Mesendoderm (in vitro differentiated cells): ENCODE results near the gene MROH7.

Source experiments
- DNase-seq: peaks from one replicate; pipeline ENCODE4 v3.0.0; 2013
- H2AK5ac ChIP-seq: 2 replicates; pipeline ENCODE4 v1.6.1; 2013; ENCODE audit warnings: low read length, inconsistent platforms
- H2BK120ac ChIP-seq: 2 replicates; pipeline ENCODE4 v1.6.1; 2013; ENCODE audit warnings: low read depth, mild to moderate bottlenecking, low read length, moderate library complexity, mixed read lengths
- H2BK15ac ChIP-seq: replicated peaks from 2 replicates; pipeline ENCODE4 v1.6.1; 2013; ENCODE audit warnings: low read depth, mild to moderate bottlenecking, moderate library complexity
- H2BK5ac ChIP-seq: 2 replicates; pipeline ENCODE4 v1.6.1; 2013; ENCODE audit warnings: low read length, inconsistent platforms
- H3K18ac ChIP-seq: 2 replicates; pipeline ENCODE4 v1.6.1; 2013; ENCODE audit warnings: mild to moderate bottlenecking, low read length, mixed read lengths
- H3K23ac ChIP-seq: one replicate; pipeline ENCODE4 v1.6.1; 2013; ENCODE audit warnings: low read length
- H3K27ac ChIP-seq: 2 replicates; pipeline ENCODE4 v1.5.1; 2013; ENCODE audit warnings: low read depth, mild to moderate bottlenecking, inconsistent platforms, low read length, moderate library complexity
- H3K27me3 ChIP-seq: 2 replicates; pipeline ENCODE4 v1.6.1; 2013; ENCODE audit warnings: low read length, control low read depth, mild to moderate bottlenecking, inconsistent platforms; ENCODE audit not compliant: insufficient read depth, poor library complexity
- H3K36me3 ChIP-seq: 2 replicates; pipeline ENCODE4 v1.6.1; 2013; ENCODE audit warnings: low read length, inconsistent platforms; ENCODE audit not compliant: control insufficient read depth, insufficient read depth
- H3K4ac ChIP-seq: one replicate; pipeline ENCODE4 v1.6.1; 2013; ENCODE audit warnings: low read depth, mild to moderate bottlenecking, low read length, moderate library complexity
- H3K4me1 ChIP-seq: 2 replicates; pipeline ENCODE4 v1.6.1; 2013; ENCODE audit warnings: low read depth, low read length, inconsistent platforms; ENCODE audit not compliant: control insufficient read depth
- H3K4me2 ChIP-seq: 2 replicates; pipeline ENCODE4 v1.6.1; 2013; ENCODE audit warnings: low read length
- H3K4me3 ChIP-seq: 2 replicates; pipeline ENCODE4 v1.5.1; 2013; ENCODE audit warnings: mild to moderate bottlenecking, low read length
- H3K56ac ChIP-seq: one replicate; pipeline ENCODE4 v1.6.1; 2013; ENCODE audit warnings: low read length
- H3K79me1 ChIP-seq: 2 replicates; pipeline ENCODE4 v1.6.1; 2013; ENCODE audit warnings: low read length, inconsistent platforms
- H3K79me2 ChIP-seq: 2 replicates; pipeline ENCODE4 v1.6.1; 2013; ENCODE audit warnings: mild to moderate bottlenecking, low read length; ENCODE audit not compliant: control insufficient read depth, insufficient read depth
- H3K9ac ChIP-seq: 2 replicates; pipeline ENCODE4 v1.6.1; 2013; ENCODE audit warnings: low read length, inconsistent platforms
- H4K5ac ChIP-seq: one replicate; pipeline ENCODE4 v1.6.1; 2013; ENCODE audit warnings: low read length
- H4K8ac ChIP-seq: one replicate; pipeline ENCODE4 v1.6.1; 2013; ENCODE audit warnings: low read depth, mild to moderate bottlenecking, control low read depth, low read length, moderate library complexity
- WGBS: extraction: QIAGEN DNeasy Blood & Tissue Kit; methylation state at CpG from one replicate; pipeline ENCODE4 v1.1.7; 2013; ENCODE audit warnings: low lambda C conversion rate, missing lambda C conversion rate; ENCODE audit not compliant: insufficient coverage; ENCODE audit errors: extremely low coverage; 5-methylcytosine and 5-hydroxymethylcytosine counted together

MROH7 gene

GRCh38 chr1:54607821-54608565 lies 33.6 kb upstream of the MROH7 start:
- H2BK15ac ChIP-seq: no peak overlapping the region
- no peak overlapping the region for H3K4me3 ChIP-seq
- no peak overlapping the region for H4K8ac ChIP-seq
- no peak overlapping the region for H3K56ac ChIP-seq
- H4K5ac ChIP-seq: no peak overlapping the region
- no peaks in the 10 kb centered on the region for H3K4me1 ChIP-seq
- no peaks in the 10 kb centered on the region for H3K36me3 ChIP-seq
- no peak overlapping the region for H2AK5ac ChIP-seq
- no peak overlapping the region for H3K27ac ChIP-seq
- H3K79me2 ChIP-seq: no peaks in the 10 kb centered on the region
- H3K9ac ChIP-seq: no peak overlapping the region
- no peak overlapping the region for H2BK120ac ChIP-seq
- no peak overlapping the region for H3K23ac ChIP-seq
- H3K79me1 ChIP-seq: no peaks in the 10 kb centered on the region
- no peak overlapping the region for H3K4ac ChIP-seq
- no peak overlapping the region for H3K4me2 ChIP-seq
- DNase-seq: no peak
- no CpG with 5 or more reads among the region's 19 CpGs for WGBS
- H3K27me3 ChIP-seq: no peaks in the 10 kb centered on the region
- no peak overlapping the region for H2BK5ac ChIP-seq
- H3K18ac ChIP-seq: no peak overlapping the region

GRCh38 chr1:54608566-54609230 lies 32.9 kb upstream of the MROH7 start:
- H3K9ac ChIP-seq: no peak overlapping the region
- no peaks in the 10 kb centered on the region for H3K79me2 ChIP-seq
- H3K23ac ChIP-seq: no peak overlapping the region
- WGBS: no CpG with 5 or more reads among the region's 9 CpGs
- no peaks in the 10 kb centered on the region for H3K36me3 ChIP-seq
- H4K5ac ChIP-seq: no peak overlapping the region
- H2AK5ac ChIP-seq: no peak overlapping the region
- H2BK5ac ChIP-seq: no peak overlapping the region
- H3K4me1 ChIP-seq: no peaks in the 10 kb centered on the region
- no peaks in the 10 kb centered on the region for H3K79me1 ChIP-seq
- no peaks in the 10 kb centered on the region for H3K27me3 ChIP-seq
- H3K4ac ChIP-seq: no peak overlapping the region
- no peak overlapping the region for H4K8ac ChIP-seq
- H2BK120ac ChIP-seq: no peak overlapping the region
- no peak overlapping the region for H3K56ac ChIP-seq
- DNase-seq: no peak
- H3K4me3 ChIP-seq: no peak overlapping the region
- no peak overlapping the region for H3K27ac ChIP-seq
- H3K4me2 ChIP-seq: no peak overlapping the region
- H3K18ac ChIP-seq: no peak overlapping the region
- no peak overlapping the region for H2BK15ac ChIP-seq

GRCh38 chr1:54609301-54609921 lies 32.2 kb upstream of the MROH7 start:
- H3K79me2 ChIP-seq: no peaks in the 10 kb centered on the region
- H3K36me3 ChIP-seq: no peaks in the 10 kb centered on the region
- DNase-seq: no peak
- H3K56ac ChIP-seq: no peak overlapping the region
- H3K27me3 ChIP-seq: no peaks in the 10 kb centered on the region
- H3K4me3 ChIP-seq: no peak overlapping the region
- no peak overlapping the region for H2BK15ac ChIP-seq
- H3K79me1 ChIP-seq: no peaks in the 10 kb centered on the region
- H3K23ac ChIP-seq: no peak overlapping the region
- no CpG with 5 or more reads among the region's 16 CpGs for WGBS
- no peak overlapping the region for H3K4ac ChIP-seq
- H4K5ac ChIP-seq: no peak overlapping the region
- H3K4me2 ChIP-seq: no peak overlapping the region
- no peak overlapping the region for H2BK5ac ChIP-seq
- no peak overlapping the region for H2BK120ac ChIP-seq
- H3K9ac ChIP-seq: no peak overlapping the region
- H3K27ac ChIP-seq: no peak overlapping the region
- no peak overlapping the region for H3K18ac ChIP-seq
- H4K8ac ChIP-seq: no peak overlapping the region
- no peak overlapping the region for H2AK5ac ChIP-seq
- H3K4me1 ChIP-seq: no peaks in the 10 kb centered on the region

- Histone ChIP-seq H3K4me1 (no peaks in the 10 kb centered on the region), H3K4ac (no peak overlapping the region), H2BK120ac (no peak overlapping the region), H3K79me2 (no peaks in the 10 kb centered on the region), H3K27me3 (no peaks in the 10 kb centered on the region), H3K4me3 (no peak overlapping the region), H3K9ac (no peak overlapping the region), H3K4me2 (no peak overlapping the region), H2BK5ac (no peak overlapping the region), H3K79me1 (no peaks in the 10 kb centered on the region), H3K27ac (no peak overlapping the region), H2BK15ac (no peak overlapping the region), H4K8ac (no peak overlapping the region), H3K56ac (no peak overlapping the region), H4K5ac (no peak overlapping the region), H3K36me3 (no peaks in the 10 kb centered on the region), H3K23ac (no peak overlapping the region), H3K18ac (no peak overlapping the region), H2AK5ac (no peak overlapping the region)
- DNase-seq: peak; percentile 88
- WGBS: no CpG with 5 or more reads among the region's 6 CpGs
Observed at GRCh38 chr1:54610048-54610447, 31.5 kb upstream of the MROH7 start.

- Histone ChIP-seq H3K4ac (no peak overlapping the region), H3K4me1 (no peaks in the 10 kb centered on the region), H2BK15ac (no peak overlapping the region), H3K27ac (no peak overlapping the region), H2BK5ac (no peak overlapping the region), H3K56ac (no peak overlapping the region), H3K79me2 (no peaks in the 10 kb centered on the region), H3K4me3 (no peak overlapping the region), H2BK120ac (no peak overlapping the region), H3K9ac (no peak overlapping the region), H3K36me3 (no peaks in the 10 kb centered on the region), H3K18ac (no peak overlapping the region), H4K5ac (no peak overlapping the region), H3K79me1 (no peaks in the 10 kb centered on the region), H2AK5ac (no peak overlapping the region), H3K23ac (no peak overlapping the region), H3K27me3 (no peaks in the 10 kb centered on the region), H4K8ac (no peak overlapping the region), H3K4me2 (no peak overlapping the region)
- DNase-seq: peak; percentile 44
- no CpG with 5 or more reads among the region's 18 CpGs for WGBS
Observed at GRCh38 chr1:54610601-54611580, 30.7 kb upstream of the MROH7 start.
